Endodermal cell (in vitro differentiated cells): ENCODE measurements around the gene ZNF816. TPM values are rescaled to one million over a fixed set of nuclear protein-coding genes. Genes with fewer than 3 reads are reported as not detected.

Source experiments
- DNase-seq: peaks from one replicate; pipeline ENCODE4 v3.0.0-alpha.2; 2017
- H3K27ac ChIP-seq: 2 replicates; pipeline ENCODE4 v1.5.1; 2013; ENCODE audit warnings: mild to moderate bottlenecking, low read depth, low read length, moderate library complexity
- H3K27me3 ChIP-seq: 2 replicates; pipeline ENCODE4 v1.6.1; 2013; ENCODE audit warnings: mild to moderate bottlenecking, low read length, moderate library complexity; ENCODE audit not compliant: insufficient read depth, control insufficient read depth, poor library complexity, severe bottlenecking
- H3K36me3 ChIP-seq: 2 replicates; pipeline ENCODE4 v1.7.0; 2013; ENCODE audit warnings: mild to moderate bottlenecking, low read length, moderate library complexity; ENCODE audit not compliant: control insufficient read depth, insufficient read depth
- H3K4me1 ChIP-seq: one replicate; pipeline ENCODE4 v1.7.0; 2013; ENCODE audit warnings: low read length; ENCODE audit not compliant: control insufficient read depth, insufficient read depth
- H3K4me3 ChIP-seq: 2 replicates; pipeline ENCODE4 v1.5.1; 2013; ENCODE audit warnings: mild to moderate bottlenecking, low read length, moderate library complexity
- H3K9ac ChIP-seq: 2 replicates; pipeline ENCODE4 v1.6.1; 2013; ENCODE audit warnings: mild to moderate bottlenecking, low read length, moderate library complexity; ENCODE audit not compliant: poor library complexity, severe bottlenecking; ENCODE audit errors: extremely low read depth
- H3K9me3 ChIP-seq: 2 replicates; pipeline ENCODE4 v1.6.1; 2013; ENCODE audit warnings: mild to moderate bottlenecking, low read length, moderate library complexity; ENCODE audit not compliant: control insufficient read depth
- H3K27ac Mint-ChIP-seq: 2 replicates; pipeline ENCODE4 v1.8.0; 2020; ENCODE audit warnings: mixed read lengths
- H3K27me3 Mint-ChIP-seq: 2 replicates; pipeline ENCODE4 v1.8.0; 2021; ENCODE audit warnings: mild to moderate bottlenecking, mixed read lengths; ENCODE audit not compliant: insufficient read depth
- H3K36me3 Mint-ChIP-seq: 2 replicates; pipeline ENCODE4 v1.8.0; 2020; ENCODE audit warnings: low read depth, mixed read lengths
- H3K4me1 Mint-ChIP-seq: 2 replicates; pipeline ENCODE4 v1.8.0; 2020; ENCODE audit warnings: mixed read lengths
- H3K4me3 Mint-ChIP-seq: 2 replicates; pipeline ENCODE4 v1.8.0; 2020; ENCODE audit warnings: mild to moderate bottlenecking, moderate library complexity, mixed read lengths
- H3K9me3 Mint-ChIP-seq: 2 replicates; pipeline ENCODE4 v1.8.0; 2020; ENCODE audit warnings: mild to moderate bottlenecking, mixed read lengths
- CTCF ChIP-seq: fragments of 200-600 bp; sonication (generic); conservative IDR thresholded peaks from 2 replicates; pipeline ENCODE4 v1.5.0; 2021; ENCODE audit warnings: antibody characterized with exemption, mild to moderate bottlenecking
- WGBS, 2 experiments: methylation state at CpG; one replicate each; pipeline versions ENCODE4 v1.1.5 to v1.1.7; 2013; ENCODE audit warnings: missing lambda C conversion rate in 2 of 2, mixed read lengths in 1 of 2; ENCODE audit not compliant: insufficient coverage in 1 of 2, insufficient read length in 1 of 2; 5-methylcytosine and 5-hydroxymethylcytosine counted together
- total RNA-seq, 2 donors: library from RNA; stranded (reverse); fragmentation: NEBNext Ultra II Directional in 1 of 2; extraction: Animal tissue kit (Norgen Biotek cat#: 25700) in 1 of 2; gene quantifications; 2 replicates in 1 of 2; 3 replicates in 1 of 2; pipeline ENCODE4 v1.2.1, GENCODE V29; 2021

ZNF816 gene
- total RNA-seq, 2 donors from 2014 or later, result 20.7 to 24.8 TPM

DNA sequence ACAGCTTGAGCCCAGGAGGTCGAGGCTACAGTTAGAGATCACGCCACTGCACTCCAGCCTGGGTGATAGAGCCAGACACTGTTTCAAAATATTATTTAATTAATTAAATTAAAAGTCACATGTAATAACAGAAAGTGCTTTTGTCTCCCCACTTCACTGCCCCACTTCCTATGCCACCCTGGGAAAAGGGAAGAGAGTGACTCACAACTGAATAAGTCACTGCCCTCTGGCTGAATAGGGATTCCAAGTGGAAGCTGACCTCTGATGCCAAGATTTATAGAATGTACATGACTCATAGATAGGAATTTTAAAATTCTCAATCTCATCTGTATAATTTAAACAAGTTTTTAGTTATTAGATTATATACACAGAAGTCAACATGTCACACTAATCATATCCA lies 28.8 kb upstream of the ZNF816 start:
- Histone ChIP-seq H3K4me3 (no peak overlapping the region), H3K4me1 (no peaks in the 10 kb centered on the region), H3K9ac (no peak overlapping the region), H3K36me3 (peaks cover 32% of the 10 kb centered on the region), H3K27ac (no peak overlapping the region), H3K9me3 (peaks cover 20% of the 10 kb centered on the region), H3K27me3 (no peaks in the 10 kb centered on the region)
- Mint-ChIP-seq H3K4me1 (peaks cover 13% of the 10 kb centered on the region), H3K27me3 (peaks cover 33% of the 10 kb centered on the region), H3K36me3 (peaks cover 37% of the 10 kb centered on the region), H3K27ac (no peak overlapping the region), H3K9me3 (peaks cover 21% of the 10 kb centered on the region), H3K4me3 (peak overlapping the region; percentile 72)
- DNase-seq, result no peak
- WGBS, 2 experiments, result 100% methylated on average over 1 of the region's 2 CpGs; no CpG with 5 or more reads in 1 of the 2 experiments
- no peak for TF ChIP-seq CTCF

GRCh38 chr19:52990759-52991418 lies 28.2 kb upstream of the ZNF816 start:
- Mint-ChIP-seq H3K36me3 (peaks cover 43% of the 10 kb centered on the region), H3K4me1 (peaks cover 13% of the 10 kb centered on the region), H3K9me3 (peaks cover 27% of the 10 kb centered on the region), H3K27ac (no peak overlapping the region), H3K4me3 (no peak overlapping the region), H3K27me3 (peaks cover 29% of the 10 kb centered on the region)
- H3K36me3 ChIP-seq, result peaks cover 38% of the 10 kb centered on the region
- H3K9ac ChIP-seq, result no peak overlapping the region
- peaks cover 26% of the 10 kb centered on the region for H3K9me3 ChIP-seq
- DNase-seq, result no peak
- TF ChIP-seq CTCF, result no peak
- H3K4me3 ChIP-seq, result no peak overlapping the region
- no peaks in the 10 kb centered on the region for H3K27me3 ChIP-seq
- 88 to 95% methylated on average over 10 to 16 of the region's 16 CpGs for WGBS, 2 experiments
- no peaks in the 10 kb centered on the region for H3K4me1 ChIP-seq
- no peak overlapping the region for H3K27ac ChIP-seq

DNA sequence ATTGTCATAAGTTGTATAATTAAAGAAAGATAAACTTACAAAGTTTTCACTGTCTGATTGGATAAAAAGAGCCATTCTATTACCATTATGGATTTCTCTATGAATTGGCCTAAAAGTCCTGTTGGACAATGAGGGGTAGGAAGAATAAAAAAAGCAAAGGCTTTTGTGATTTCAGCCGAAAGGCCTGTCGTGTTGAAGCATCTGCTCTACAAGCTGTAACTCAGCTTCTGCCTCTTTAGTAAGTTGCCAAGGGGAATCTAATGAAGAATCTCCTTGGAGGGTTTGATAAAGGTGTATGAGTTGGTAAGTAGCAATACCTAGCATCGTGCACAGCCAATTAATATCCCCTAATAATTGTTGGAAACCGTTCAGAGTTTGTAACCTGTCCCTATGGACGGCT lies 25.8 kb upstream of the ZNF816 start:
- peaks cover 9% of the 10 kb centered on the region for H3K4me1 Mint-ChIP-seq
- H3K9me3 Mint-ChIP-seq, result peaks cover 40% of the 10 kb centered on the region
- no peak for DNase-seq
- H3K4me3 Mint-ChIP-seq, result no peak overlapping the region
- Histone ChIP-seq H3K27me3 (no peaks in the 10 kb centered on the region), H3K4me1 (no peaks in the 10 kb centered on the region), H3K4me3 (no peak overlapping the region), H3K27ac (no peak overlapping the region), H3K36me3 (peaks cover 56% of the 10 kb centered on the region), H3K9ac (no peak overlapping the region), H3K9me3 (peaks cover 39% of the 10 kb centered on the region)
- H3K27me3 Mint-ChIP-seq, result peaks cover 14% of the 10 kb centered on the region
- no peak for TF ChIP-seq CTCF
- 81 to 93% methylated on average over 3 to 5 of the region's 5 CpGs for WGBS, 2 experiments
- no peak overlapping the region for H3K27ac Mint-ChIP-seq
- H3K36me3 Mint-ChIP-seq, result peaks cover 66% of the 10 kb centered on the region
